ENCODE measurements around the gene INTS1.

Gene INTS1

DNA sequence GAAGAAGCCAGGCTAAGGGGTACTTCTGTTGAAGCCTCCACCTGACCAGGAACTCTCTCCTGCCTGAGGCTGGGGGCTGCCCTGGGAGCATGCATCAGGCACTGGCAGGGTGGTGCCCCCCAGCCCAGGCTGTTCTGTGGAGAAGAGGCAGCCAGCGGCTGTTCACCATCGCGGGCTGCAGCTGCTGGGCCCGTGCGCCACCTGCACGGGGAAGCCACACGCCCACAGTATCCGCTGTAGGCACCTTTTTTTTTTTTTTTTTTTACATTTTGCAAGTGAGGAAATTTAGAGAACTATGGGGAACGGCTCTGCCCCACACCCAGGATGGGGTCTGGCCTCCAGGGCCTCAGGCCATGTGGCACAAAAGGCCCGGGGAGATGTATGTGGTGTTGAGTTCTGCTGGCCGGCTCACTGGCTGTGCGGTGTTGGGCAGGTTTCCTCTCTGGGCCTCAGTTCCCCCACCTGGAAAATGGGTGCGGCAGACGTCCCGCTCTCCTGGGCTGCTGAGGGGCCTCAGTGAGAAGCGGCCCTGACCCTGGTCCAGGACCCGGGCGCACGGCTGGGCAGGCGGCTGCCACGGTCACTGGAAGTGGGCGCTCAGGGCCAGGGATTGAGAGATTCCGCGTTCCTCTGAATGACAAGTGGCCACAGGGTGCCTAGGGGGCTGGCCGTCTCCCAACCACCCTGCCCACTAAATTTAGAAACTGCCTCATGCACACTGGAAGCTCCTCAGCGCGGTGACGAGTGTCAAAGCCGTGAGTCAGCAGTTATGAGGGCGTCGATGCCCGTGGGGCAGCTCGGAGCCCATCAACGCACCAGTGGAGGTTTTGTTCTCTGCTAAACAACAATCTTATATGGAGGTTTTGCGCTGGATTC is 8.8 kb upstream of the INTS1 start:
- DNase-seq (ENCODE audit: insufficient read length, low spot score) (peak; percentile 98), FAIRE-seq (peak; percentile 50)
- TF ChIP-seq POLR2A (IDR thresholded peaks at IDR 0.05; ENCODE audit: low read depth, low read length): peak; percentile 46; the same call in 1 of the 2 replicates

GRCh38 chr7:1511444-1512422 is 7.5 kb upstream of the INTS1 start:
- no peak for FAIRE-seq
- no peak for DNase-seq (ENCODE audit: insufficient read length, low spot score)
- no peak for TF ChIP-seq POLR2A (IDR thresholded peaks at IDR 0.05; ENCODE audit: low read depth, low read length)

- FAIRE-seq (no peak), DNase-seq (ENCODE audit: insufficient read length, low spot score) (no peak)
- no peak for TF ChIP-seq POLR2A (IDR thresholded peaks at IDR 0.05; ENCODE audit: low read depth, low read length)
Observed at GRCh38 chr7:1510780-1511154, 6.6 kb upstream of the INTS1 start.

DNA sequence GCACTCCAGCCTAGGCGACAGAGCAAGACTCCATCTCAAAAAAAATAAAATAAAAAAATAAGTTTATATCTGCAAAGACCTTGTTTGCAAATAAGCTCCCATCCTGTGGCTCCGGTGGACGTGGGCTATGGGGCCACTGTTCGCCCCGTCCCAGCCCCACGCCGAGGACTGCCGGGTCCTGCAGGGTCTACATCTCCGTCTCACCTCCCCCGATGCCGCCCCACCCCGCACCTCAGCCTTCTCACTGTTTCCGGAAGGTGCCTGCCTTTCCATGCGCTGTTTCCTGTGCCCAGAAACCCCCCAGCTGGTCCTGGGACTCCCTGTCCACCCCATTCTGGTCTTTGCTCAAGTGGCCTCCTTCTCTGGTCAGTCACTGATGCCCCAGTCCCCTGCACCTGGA is 5.0 kb upstream of the INTS1 start:
- FAIRE-seq: no peak
- no peak for TF ChIP-seq POLR2A (IDR thresholded peaks at IDR 0.05; ENCODE audit: low read depth, low read length)
- no peak for DNase-seq (ENCODE audit: insufficient read length, low spot score)

DNA sequence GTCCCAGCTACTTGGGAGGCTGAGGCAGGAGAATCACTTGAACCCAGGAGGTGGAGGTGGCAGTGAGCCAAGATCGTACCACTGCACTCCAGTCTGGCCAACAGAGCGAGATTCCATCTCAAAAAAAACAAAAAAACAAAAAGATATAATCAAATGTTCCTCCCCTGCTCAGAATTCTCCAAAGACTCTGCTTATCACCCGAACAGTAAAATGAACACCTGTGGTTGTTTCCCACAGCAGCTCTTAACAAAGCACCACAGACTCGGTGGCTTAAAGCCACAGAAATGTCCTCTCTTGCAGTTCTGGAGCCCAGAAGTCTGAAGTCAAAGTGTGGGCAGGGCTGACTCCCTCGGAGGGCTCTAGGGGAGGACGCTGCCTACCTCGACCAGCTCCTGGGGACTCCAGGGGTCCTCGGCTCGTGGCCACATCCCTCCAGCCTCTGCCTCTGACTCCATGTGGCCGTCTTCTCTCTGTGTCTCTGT is 4.1 kb upstream of the INTS1 start:
- no peak for FAIRE-seq
- no peak for DNase-seq (ENCODE audit: insufficient read length, low spot score)

GRCh38 chr7:1505731-1506550 is 1.8 kb upstream of the INTS1 start:
- no peak for FAIRE-seq
- no peak for TF ChIP-seq POLR2A (IDR thresholded peaks at IDR 0.05; ENCODE audit: low read depth, low read length)
- DNase-seq (ENCODE audit: insufficient read length, low spot score): no peak

More for the DNA sequence above, 4.1 kb upstream of the INTS1 start:
- no peak for TF ChIP-seq POLR2A (IDR thresholded peaks at IDR 0.05; ENCODE audit: low read depth, low read length)

DNA sequence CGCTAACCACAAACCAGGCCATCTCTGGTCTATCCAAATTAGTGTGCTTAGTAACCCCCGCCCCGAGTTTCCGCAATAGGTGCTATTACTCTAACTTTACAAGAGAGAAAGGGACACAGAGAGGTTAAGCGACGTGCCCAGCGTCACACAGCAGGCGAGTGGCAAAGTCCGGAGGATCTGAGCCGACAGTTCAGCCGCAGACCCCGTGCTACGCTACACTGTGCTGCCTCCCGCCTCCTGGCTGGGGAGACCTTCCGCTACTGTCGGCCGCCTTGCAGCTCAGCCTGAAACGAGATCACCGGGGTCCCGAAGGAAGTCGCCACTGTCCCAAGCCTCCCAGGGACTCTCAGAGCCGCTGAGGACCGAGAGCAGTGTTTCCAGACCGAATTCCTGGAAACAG is 799 bp downstream of the INTS1 start:
- TF ChIP-seq POLR2A (IDR thresholded peaks at IDR 0.05; ENCODE audit: low read depth, low read length): no peak

GRCh38 chr7:1502845-1503244 is 1.3 kb downstream of the INTS1 start:
- no peak for TF ChIP-seq POLR2A (IDR thresholded peaks at IDR 0.05; ENCODE audit: low read depth, low read length)
- DNase-seq (ENCODE audit: insufficient read length, low spot score) (no peak), FAIRE-seq (no peak)

More for the DNA sequence above, 799 bp downstream of the INTS1 start:
- DNase-seq (ENCODE audit: insufficient read length, low spot score) (no peak), FAIRE-seq (no peak)

- DNase-seq (ENCODE audit: insufficient read length, low spot score) (no peak), FAIRE-seq (no peak)
- TF ChIP-seq POLR2A (IDR thresholded peaks at IDR 0.05; ENCODE audit: low read depth, low read length): no peak
Observed at GRCh38 chr7:1501487-1502270, 2.5 kb downstream of the INTS1 start.

GRCh38 chr7:1500064-1500807 is 4.0 kb downstream of the INTS1 start:
- DNase-seq (ENCODE audit: insufficient read length, low spot score) (no peak), FAIRE-seq (no peak)
- TF ChIP-seq POLR2A (IDR thresholded peaks at IDR 0.05; ENCODE audit: low read depth, low read length): no peak

DNA sequence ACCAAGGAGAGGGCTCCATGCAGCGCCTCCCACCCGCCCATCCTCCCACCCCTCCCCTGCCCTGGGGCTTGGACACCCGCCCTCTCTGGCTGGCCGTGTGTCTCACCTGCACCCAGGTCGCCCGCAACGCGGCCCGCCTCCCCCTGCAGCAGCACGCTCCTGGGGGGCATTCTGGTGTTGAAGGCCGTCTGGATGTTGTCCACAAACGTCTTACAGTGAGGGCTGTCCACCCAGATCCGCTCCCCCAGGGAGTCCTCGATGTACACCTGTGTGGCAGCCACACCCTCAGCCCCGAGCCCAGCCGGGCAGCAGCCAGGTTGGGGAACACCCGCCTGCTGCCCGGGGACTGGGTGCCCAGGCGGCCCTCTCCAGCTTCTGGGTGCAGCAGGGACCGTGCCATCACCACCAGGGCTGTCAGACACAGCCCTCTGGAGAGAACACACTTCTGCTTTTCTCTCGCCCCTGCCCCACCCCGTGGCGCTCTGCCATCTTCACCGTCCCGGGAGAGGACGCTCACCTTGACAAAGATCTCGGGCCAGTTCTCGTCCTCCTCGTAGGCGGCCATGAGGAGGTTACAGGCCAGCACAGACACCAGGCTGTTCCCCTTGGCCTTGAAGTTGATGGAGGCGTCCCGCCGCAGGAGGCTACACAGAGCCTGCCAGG is 4.7 kb downstream of the INTS1 start:
- no peak for FAIRE-seq
- DNase-seq (ENCODE audit: insufficient read length, low spot score): no peak
- TF ChIP-seq POLR2A (IDR thresholded peaks at IDR 0.05; ENCODE audit: low read depth, low read length): no peak

Measured in H54 (cell line).